ENCODE results near the gene KIF6.
"Not testable (repeated sequence)": the region's sequence is repeated elsewhere in the genome, so short reads cannot be mapped to it uniquely, and the experiment has no call there.

The KIF6 gene

DNA sequence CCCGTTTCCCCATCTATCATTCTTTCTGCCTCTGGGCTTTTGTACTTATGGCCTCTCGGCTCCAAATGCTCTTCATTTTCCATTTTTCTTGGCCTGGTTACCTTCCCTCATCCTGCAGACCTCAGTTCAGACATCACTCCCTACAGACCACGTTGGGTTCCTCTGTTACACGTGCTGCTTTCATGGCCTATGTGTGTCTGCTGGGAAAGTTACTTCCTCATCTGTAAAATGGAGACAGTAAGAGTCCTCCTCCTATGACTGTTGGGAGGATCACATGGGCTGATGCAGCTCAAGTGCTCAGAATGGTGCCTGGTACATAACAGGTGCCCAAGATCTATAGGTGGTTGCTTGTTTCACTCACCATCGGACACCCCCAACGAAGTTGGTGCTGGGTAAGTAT, 424.5 kb downstream of the KIF6 start:
- FAIRE-seq, result no peak
- TF ChIP-seq POLR2A (IDR thresholded peaks at IDR 0.05; ENCODE audit: low read depth, low read length), result no peak
- DNase-seq (ENCODE audit: insufficient read length, low spot score), result no peak

DNA sequence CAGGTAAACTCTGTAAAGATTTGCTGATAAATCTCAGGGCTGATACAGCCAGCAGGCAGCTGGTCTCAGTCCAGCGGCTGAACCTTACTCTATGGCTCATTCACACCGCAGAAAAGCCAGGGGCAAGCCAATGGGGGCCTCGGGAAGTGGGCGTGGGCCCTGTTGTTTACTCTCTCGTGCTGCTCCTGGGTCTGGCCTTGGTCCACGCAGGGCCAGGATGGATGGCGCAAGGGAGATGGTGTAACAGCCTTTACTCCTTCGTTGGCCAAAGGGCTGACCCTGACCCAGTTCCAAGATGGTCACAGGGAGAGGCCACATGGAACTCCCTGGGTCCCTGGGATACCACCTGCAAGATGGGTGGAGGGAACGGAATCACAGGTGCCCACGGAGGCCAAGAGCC, 427.1 kb downstream of the KIF6 start:
- no peak for TF ChIP-seq POLR2A (IDR thresholded peaks at IDR 0.05; ENCODE audit: low read depth, low read length)
- FAIRE-seq (no peak), DNase-seq (ENCODE audit: insufficient read length, low spot score) (no peak)

DNA sequence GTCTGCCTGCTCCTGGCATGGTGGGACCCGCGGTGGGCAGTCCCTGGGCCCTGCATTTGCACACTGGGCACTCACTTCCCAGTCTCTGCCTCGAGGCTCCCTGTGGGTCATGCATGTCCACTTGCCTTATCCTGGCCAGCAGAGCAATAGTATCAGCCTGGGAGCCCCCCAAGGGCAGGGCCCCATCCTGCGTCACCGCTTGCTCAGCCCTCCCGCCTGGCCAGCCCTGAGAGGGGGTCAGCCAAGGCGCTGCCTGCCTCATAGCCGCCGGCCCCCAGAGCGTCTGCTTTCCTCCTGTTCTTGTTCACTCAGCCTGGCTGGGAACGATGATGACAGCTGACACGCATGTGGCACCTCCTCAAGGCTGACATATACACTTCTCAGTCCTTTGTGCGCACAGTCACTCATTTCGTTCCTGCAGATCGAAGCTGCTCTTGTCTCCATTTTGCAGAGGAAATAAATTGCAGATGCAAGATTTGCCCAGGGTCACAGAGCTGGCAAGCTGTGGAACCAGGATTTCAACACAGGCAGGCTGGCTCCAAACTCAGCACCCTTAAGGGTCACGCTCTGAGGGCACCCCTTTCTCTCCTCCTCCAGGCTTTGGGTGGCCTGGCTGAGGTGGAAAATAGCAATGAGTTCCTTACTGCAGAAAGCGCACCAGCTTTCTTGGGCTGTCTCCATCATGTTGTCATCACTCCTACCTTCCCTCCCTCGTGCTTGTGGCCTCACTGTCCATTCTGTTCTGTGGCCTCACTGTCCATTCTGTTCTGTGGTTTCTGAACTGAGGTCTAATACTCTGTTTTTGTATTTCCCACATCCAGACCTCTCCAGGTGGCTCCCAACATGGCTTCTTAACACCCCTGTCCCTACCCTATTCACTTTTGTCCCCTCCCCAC, 428.2 kb downstream of the KIF6 start:
- FAIRE-seq (no peak), DNase-seq (ENCODE audit: insufficient read length, low spot score) (no peak)
- TF ChIP-seq POLR2A (IDR thresholded peaks at IDR 0.05; ENCODE audit: low read depth, low read length), result no peak

DNA sequence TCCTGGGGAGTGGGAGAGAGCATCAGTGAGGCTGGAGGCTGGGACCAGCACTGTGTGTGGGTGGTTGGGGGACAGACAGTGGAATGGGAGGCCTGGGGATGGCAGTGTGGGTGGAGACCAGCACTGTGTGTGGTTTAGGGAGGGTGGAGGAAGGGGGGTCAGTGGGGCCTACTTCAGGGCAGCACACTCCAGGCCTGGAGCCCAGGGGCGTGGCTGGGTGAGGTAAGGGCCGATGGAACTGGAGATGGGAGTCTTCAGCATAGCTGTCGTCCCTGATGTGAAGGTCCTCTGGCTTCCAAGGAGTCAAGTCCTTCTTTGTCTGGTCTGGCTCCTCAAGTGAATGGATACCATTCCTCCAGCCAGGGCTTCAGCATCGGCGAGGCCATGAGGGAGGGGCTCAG, 429.6 kb downstream of the KIF6 start:
- FAIRE-seq, result no peak
- DNase-seq (ENCODE audit: insufficient read length, low spot score), result no peak
- TF ChIP-seq POLR2A (IDR thresholded peaks at IDR 0.05; ENCODE audit: low read depth, low read length), result no peak

DNA sequence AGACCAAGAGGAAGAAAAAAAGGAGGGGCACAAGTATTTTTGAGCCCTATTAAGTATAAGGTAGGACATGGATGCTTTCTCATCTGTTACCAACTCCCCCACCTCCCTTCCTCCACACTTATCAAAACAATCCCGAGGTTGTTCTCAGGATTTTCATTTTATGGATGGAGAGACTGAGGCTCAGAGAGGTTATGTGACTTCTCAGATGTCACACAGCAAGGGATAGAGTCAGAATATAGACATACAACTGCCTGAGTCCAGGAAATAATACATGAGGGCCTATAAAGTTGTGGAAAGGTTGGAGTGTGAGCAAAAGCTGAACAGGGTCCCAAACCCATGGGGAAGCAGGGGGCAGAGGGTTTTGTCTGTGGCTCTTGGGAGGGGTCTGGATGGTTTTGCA, 430.3 kb downstream of the KIF6 start:
- FAIRE-seq, result no peak
- DNase-seq (ENCODE audit: insufficient read length, low spot score), result no peak
- TF ChIP-seq POLR2A (IDR thresholded peaks at IDR 0.05; ENCODE audit: low read depth, low read length), result no peak

DNA sequence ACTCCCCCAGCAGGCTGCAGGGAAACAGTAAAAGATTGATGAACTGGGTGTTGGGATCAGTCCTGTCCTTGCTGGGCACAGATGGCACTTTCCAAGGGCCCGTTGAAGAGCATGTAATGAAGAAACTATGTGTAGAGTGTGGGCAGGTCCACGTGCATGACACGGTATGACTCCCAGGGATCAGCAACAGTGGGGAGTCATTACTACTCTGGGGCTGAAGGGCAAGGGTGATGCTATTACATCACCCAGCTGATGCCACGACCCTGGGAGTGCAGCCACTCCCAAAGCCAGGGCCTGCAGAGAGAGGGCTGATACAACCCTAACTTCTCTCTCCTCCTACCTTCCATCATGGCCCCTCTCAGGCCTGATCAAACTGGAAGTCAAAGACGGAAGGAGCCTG, 431.1 kb downstream of the KIF6 start:
- DNase-seq (ENCODE audit: insufficient read length, low spot score) (no peak), FAIRE-seq (no peak)
- no peak for TF ChIP-seq POLR2A (IDR thresholded peaks at IDR 0.05; ENCODE audit: low read depth, low read length)

DNA sequence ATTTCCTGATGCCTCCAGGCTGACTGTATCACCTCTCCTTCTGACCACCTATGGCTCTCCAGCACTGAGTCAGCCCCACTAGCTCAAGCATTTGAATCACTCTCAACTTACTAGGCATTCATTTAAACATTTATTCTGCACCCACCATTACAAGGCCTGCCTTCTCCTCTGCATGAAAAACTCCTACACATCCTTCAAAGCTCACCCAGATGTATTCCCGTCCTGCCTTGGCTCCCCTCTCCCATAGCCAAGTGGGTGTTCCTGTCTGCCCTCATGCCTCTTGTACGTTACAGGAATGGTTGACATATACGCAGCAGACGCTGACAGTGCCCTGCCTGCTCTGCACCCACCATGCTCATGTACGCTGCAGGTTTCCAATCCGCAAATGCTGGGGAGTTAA, 432.6 kb downstream of the KIF6 start:
- no peak for TF ChIP-seq POLR2A (IDR thresholded peaks at IDR 0.05; ENCODE audit: low read depth, low read length)
- FAIRE-seq (no peak), DNase-seq (ENCODE audit: insufficient read length, low spot score) (no peak)

DNA sequence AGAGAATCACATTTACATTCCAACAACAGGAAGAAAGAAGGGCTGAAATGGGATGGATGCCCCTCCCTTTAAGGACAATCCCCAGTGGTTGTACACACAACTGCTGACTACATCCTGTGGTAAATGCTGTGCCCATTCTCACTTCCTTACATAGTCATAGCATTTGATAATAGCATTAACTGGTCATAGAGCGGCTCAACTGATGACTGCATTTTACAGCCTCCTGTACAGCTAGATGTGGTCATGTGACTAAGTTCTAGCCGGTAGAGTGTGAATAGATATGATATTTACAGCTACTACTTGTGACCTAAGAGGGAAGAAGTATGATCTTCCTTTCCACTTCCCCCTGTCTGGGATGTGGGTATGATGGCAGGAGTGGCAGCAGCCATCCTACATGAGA, 435.7 kb downstream of the KIF6 start:
- FAIRE-seq, result no peak
- DNase-seq (ENCODE audit: insufficient read length, low spot score), result no peak
- TF ChIP-seq POLR2A (IDR thresholded peaks at IDR 0.05; ENCODE audit: low read depth, low read length), result no peak

DNA sequence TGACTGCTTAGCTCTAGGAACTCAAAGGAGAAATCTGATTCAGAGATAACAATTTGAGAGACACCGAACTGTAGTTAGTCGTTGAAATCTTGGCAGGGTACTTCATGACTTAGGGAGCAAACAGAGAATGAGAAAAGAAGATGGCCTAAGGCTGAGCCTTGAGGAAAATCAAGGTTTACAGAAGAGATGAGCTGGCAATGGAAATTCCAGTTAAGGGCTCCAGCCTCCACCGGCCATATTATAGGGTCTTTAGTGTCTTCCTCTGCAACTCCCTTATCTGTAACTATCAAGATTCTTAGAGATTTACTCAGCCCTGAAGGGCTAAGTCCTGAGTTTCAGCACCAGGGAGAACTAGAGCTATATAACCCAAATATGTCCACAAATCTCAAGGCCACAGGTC, 437.6 kb downstream of the KIF6 start:
- no peak for FAIRE-seq
- DNase-seq (ENCODE audit: insufficient read length, low spot score), result no peak
- TF ChIP-seq POLR2A (IDR thresholded peaks at IDR 0.05; ENCODE audit: low read depth, low read length), result no peak

DNA sequence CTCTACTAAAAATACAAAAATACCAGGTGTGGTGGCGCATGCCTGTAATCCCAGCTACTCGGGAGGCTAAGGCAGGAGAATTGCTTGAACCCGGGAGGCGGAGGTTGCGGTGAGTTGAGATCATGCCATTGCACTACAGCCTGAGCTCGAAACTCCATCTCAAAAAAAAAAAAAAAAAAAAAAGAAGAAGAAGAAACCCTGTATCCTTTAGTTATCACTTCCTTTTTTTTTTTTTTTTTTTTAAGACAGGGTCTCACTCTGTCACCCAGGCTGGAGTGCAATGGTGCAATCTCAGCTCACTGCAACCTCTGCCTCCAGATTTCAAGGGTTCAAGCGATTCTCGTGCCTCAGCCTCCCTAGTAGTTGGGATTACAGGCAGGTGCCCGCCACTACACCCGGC, 438.6 kb downstream of the KIF6 start:
- not testable (repeated sequence) for DNase-seq (ENCODE audit: insufficient read length, low spot score); FAIRE-seq

DNA sequence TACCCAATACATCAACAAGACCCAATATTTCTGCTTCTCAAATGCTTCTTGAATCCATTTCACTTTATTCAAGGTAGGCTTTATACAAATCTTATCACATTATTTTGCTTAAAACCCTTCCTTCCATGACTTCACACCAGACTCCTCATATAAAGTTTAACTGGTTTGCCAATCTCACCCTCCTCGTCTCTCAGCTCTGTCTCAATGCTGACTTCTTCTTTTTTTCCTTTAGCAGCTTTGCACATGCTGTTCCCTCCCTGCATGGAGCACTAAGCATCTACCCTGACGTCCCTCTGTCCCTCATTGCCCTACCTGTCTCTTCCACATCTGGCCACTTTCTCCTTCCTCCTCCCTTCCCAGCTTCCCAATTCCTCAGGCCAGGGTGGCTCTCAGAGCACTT, 442.4 kb downstream of the KIF6 start:
- FAIRE-seq (no peak), DNase-seq (ENCODE audit: insufficient read length, low spot score) (no peak)
- TF ChIP-seq POLR2A (IDR thresholded peaks at IDR 0.05; ENCODE audit: low read depth, low read length), result no peak

DNA sequence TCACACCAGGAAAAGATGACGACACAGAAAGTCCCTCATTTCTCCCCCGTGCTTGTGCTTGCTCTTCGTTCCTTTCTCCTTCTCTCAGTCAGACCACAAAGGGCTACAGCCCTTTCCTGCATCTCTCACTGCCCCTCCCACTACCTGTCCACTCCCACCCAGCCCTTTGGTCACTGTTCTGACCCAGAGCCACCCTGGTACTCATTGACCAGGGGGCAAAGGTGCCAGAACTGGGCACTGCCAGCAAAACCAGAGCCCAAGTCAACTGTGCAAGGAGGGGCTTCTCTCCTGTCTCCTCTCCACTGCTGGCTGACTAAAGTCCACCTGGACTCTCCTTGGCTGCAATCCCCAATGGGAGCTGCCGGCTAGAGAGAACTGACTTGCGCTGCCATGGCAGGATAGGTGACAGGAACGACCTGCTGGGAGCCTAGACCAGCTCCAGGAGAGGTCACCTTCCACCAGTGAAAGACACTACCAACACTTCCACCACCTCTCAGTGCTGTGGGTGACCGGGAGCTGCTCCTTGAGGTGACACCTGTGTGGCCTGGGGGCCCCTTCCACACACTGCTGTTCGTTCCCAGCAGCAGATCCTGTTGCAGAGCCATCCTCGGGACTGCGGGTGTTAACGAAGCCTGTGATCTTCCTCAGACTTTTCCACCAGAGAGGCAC, 443.8 kb downstream of the KIF6 start:
- FAIRE-seq (no peak), DNase-seq (ENCODE audit: insufficient read length, low spot score) (no peak)
- no peak for TF ChIP-seq POLR2A (IDR thresholded peaks at IDR 0.05; ENCODE audit: low read depth, low read length)

DNA sequence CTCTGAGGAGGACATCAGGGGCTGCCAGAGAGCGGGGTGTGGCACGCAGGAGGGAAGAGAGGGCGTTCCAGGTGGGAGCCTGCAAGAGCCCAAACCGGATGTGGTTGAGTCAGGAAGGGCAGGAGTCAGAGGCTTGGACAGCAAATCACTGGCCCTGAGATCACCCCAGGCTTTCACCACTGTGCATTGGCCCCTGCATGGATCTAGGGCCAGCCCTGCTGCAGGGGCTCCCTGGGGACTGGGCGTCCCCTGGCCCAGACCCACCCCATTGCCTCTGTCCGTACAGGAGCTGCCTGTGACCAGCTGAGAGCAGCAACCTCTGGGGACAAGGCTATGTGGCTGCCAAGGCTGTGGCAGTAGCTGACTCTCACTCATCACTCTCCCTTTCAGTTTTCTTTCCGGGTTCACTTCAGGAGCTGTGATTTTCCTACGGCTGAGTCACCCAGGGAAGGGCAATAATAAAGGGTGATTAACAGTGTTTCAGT, 444.9 kb downstream of the KIF6 start:
- FAIRE-seq (no peak), DNase-seq (ENCODE audit: insufficient read length, low spot score) (peak; percentile 47)
- TF ChIP-seq POLR2A (IDR thresholded peaks at IDR 0.05; ENCODE audit: low read depth, low read length), result no peak

All from H54 (cell line).